ENCODE measurements around the gene CETN3.

DNA sequence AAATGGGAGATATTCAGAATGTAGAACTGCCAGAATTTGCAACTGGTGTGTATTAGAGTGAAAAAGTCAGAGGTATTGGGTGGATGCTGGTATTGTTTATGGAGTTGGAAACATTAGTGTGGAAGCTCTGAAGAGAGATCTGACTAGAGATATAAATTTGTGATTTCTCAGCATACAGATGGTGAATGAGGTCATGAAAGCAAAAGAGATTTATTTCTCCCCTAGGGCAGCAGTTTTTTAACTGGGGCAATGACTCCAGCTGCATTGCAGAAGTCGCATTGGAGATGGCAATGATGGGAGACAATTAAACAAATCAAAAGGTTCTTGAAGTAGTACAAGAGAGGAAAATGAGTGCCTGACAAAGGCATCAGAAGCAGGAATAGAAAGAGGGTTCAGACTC is 64.9 kb downstream of the CETN3 start:
- TF ChIP-seq POLR2A (IDR thresholded peaks at IDR 0.05; ENCODE audit: low read length) (no peak), GATA1 (IDR thresholded peaks at IDR 0.05; ENCODE audit: low read depth, low read length) (no peak)
